Activated CD8-positive, alpha-beta memory T cell treated with anti-CD3 and anti-CD28 coated beads, Interleukin-2, amount 50 U/mL, for 1 hour (primary cell): ENCODE results near the gene MBD4.

ENCODE experiments used
- DNase-seq: peaks from one replicate; pipeline ENCODE4 v3.0.0-alpha.2; 2020; ENCODE audit errors: extremely low read depth

The MBD4 gene

GRCh38 chr3:129382366-129382765, 57.4 kb downstream of the MBD4 start:
- no peak for DNase-seq
